Upper lobe of right lung (tissue), 1 donor: ENCODE measurements around the gene NHLH2. TPM values are rescaled to one million over a fixed set of nuclear protein-coding genes. Genes with fewer than 3 reads are reported as not detected.

Experiments
- ATAC-seq: fragments of 200-7000 bp; cut with Tn5 transposase; one replicate; pipeline ENCODE4 v1.9.1; 2020; ENCODE audit warnings: mild to moderate bottlenecking, moderate library complexity
- DNase-seq: peaks from one replicate; pipeline ENCODE4 v3.0.0-alpha.2; 2020
- H3K27ac ChIP-seq: fragments of 200-600 bp; one replicate; pipeline ENCODE4 v1.8.0; 2022
- H3K27me3 ChIP-seq: fragments of 200-600 bp; one replicate; pipeline ENCODE4 v1.8.0; 2022; ENCODE audit warnings: mild to moderate bottlenecking
- H3K36me3 ChIP-seq: fragments of 200-600 bp; one replicate; pipeline ENCODE4 v1.8.0; 2022
- H3K4me1 ChIP-seq: fragments of 200-600 bp; one replicate; pipeline ENCODE4 v1.8.0; 2022
- H3K4me3 ChIP-seq: fragments of 200-600 bp; one replicate; pipeline ENCODE4 v1.8.0; 2022; ENCODE audit warnings: mild to moderate bottlenecking
- H3K9me3 ChIP-seq: fragments of 200-600 bp; one replicate; pipeline ENCODE4 v1.8.0; 2022
- intact Hi-C: fragments of 100-400 bp; cut with DNase I; formaldehyde crosslinking; loops from one replicate; pipeline ENCODE4 v1.11.0; 2022
- total RNA-seq: library from RNA; stranded (reverse); fragmentation: NEBNext Ultra II Directional; extraction: Animal tissue kit (Norgen Biotek cat#: 25700); gene quantifications from one replicate; pipeline ENCODE4 v1.2.1, GENCODE V29; 2021
- TF ChIP-seq, protein P1 (sequence below): fragments of 200-600 bp; IDR thresholded peaks from one replicate; pipeline ENCODE4 v1.8.0; 2022; ENCODE audit warnings: antibody characterized with exemption
- donor health status: DM: no; HTN: yes; CAD: no; lungs with severe emphysema.

The NHLH2 gene
- total RNA-seq, 1 donor from 2014 or later: 0.32 TPM

DNA sequence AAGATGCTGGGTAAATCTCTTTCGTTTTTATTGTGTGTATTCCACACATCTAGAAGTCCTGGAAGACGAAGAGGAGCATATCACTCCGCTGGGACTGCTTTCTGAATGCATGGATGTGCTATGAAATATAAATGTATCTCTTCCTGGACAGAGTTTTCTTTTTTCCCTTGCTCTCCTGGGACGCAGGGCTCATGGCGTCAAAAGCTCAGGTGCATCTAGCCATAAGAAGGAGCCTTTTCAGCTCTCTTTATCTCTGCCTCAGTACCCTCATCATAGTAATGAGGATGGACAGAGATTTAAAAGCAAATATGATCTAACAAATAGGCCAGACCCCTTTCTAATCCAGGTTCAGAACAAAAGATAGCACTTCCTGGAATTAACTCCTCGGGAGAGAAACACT lies 44.9 kb downstream of the NHLH2 start:
- H3K36me3 ChIP-seq: no peaks in the 10 kb centered on the region
- TF ChIP-seq, protein P1, sequence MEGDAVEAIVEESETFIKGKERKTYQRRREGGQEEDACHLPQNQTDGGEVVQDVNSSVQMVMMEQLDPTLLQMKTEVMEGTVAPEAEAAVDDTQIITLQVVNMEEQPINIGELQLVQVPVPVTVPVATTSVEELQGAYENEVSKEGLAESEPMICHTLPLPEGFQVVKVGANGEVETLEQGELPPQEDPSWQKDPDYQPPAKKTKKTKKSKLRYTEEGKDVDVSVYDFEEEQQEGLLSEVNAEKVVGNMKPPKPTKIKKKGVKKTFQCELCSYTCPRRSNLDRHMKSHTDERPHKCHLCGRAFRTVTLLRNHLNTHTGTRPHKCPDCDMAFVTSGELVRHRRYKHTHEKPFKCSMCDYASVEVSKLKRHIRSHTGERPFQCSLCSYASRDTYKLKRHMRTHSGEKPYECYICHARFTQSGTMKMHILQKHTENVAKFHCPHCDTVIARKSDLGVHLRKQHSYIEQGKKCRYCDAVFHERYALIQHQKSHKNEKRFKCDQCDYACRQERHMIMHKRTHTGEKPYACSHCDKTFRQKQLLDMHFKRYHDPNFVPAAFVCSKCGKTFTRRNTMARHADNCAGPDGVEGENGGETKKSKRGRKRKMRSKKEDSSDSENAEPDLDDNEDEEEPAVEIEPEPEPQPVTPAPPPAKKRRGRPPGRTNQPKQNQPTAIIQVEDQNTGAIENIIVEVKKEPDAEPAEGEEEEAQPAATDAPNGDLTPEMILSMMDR: no peak
- ATAC-seq (no peak), DNase-seq (no peak)
- H3K4me1 ChIP-seq: no peaks in the 10 kb centered on the region
- no peak overlapping the region for H3K4me3 ChIP-seq
- H3K27ac ChIP-seq: no peak overlapping the region
- no peaks in the 10 kb centered on the region for H3K9me3 ChIP-seq
- no peaks in the 10 kb centered on the region for H3K27me3 ChIP-seq
- intact Hi-C loops: no loop called here

DNA sequence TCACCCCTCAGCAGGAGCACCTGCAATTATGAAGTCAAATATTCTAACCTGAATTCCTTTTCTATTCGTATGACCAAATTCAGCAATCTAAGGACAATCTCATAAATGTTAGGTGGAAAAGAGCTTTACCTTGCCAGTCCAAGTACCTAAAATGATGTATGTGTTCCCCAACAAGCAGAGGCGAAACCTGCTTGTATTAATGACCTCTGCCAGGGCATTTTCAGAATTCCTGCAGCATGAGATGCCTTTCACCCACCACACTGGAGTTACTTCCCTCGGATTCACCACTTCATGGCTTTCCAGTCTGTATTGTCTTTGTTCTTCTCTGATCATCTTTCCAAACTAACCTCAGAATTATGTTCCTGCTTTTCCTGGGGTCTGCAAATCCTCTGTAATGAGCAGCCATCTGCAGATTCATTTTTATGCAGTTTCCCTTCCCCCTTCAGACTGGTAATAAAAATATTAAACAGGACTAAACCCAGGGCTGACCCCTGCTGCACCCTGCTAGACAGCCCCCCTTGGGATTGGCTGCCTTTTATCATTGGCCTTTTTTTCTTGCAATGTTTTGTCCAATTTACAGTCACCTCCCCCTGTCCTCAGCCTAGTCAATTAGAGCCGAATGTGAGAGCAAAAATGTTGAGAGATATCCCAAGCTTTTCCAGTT lies 45.8 kb downstream of the NHLH2 start:
- DNase-seq (no peak), ATAC-seq (no peak)
- TF ChIP-seq, protein P1: no peak
- intact Hi-C loops: no loop called here
- Histone ChIP-seq H3K36me3 (no peaks in the 10 kb centered on the region), H3K9me3 (no peaks in the 10 kb centered on the region), H3K27ac (no peak overlapping the region), H3K4me3 (no peak overlapping the region), H3K27me3 (no peaks in the 10 kb centered on the region), H3K4me1 (no peaks in the 10 kb centered on the region)

DNA sequence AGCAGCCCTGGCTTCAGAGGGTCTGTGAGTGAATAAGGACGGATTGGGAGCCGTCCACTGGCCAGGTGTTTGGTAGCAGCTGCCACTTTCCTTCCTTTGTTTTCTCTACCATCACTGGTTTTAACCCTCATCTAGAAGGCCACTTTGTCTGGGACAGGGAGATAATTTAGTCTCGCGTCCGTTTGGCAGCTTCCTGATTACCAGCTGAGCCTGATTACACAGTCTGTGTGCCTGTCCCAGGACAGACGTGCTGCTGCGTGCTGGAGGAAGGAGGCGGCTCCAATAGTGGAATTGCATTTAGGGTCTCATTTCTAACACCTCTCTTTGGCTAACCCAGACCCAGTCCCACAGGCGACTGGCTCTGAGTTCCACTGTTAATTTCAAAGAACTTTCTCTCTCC lies 47.8 kb downstream of the NHLH2 start:
- Histone ChIP-seq H3K27ac (no peak overlapping the region), H3K4me1 (no peaks in the 10 kb centered on the region), H3K4me3 (no peak overlapping the region), H3K36me3 (no peaks in the 10 kb centered on the region), H3K9me3 (no peaks in the 10 kb centered on the region), H3K27me3 (no peaks in the 10 kb centered on the region)
- TF ChIP-seq, protein P1: no peak
- ATAC-seq (no peak), DNase-seq (no peak)
- intact Hi-C loops: no loop called here

DNA sequence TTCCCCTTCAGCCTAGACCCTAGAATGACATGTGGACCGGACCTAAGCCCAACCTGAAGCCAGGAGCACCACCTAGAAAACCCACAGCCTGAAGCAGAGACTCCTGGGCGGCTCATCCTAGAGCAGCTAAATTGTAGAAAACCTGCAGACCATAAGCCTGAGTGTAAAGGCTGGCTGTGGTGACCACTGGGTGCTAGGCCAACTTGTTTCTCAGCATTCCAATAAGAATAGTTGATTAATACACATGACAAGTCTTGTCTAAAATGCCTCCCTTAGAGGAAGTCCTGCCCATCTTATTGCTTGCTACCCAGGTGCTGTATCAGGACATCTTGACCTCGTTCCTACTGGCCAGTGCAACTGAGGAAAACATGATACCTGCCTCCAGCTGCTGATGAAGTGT lies 49.1 kb downstream of the NHLH2 start:
- H3K36me3 ChIP-seq: no peaks in the 10 kb centered on the region
- intact Hi-C loops: no loop called here
- H3K27ac ChIP-seq: no peak overlapping the region
- no peak overlapping the region for H3K4me3 ChIP-seq
- no peaks in the 10 kb centered on the region for H3K27me3 ChIP-seq
- DNase-seq (no peak), ATAC-seq (no peak)
- TF ChIP-seq, protein P1: no peak
- no peaks in the 10 kb centered on the region for H3K9me3 ChIP-seq
- H3K4me1 ChIP-seq: no peaks in the 10 kb centered on the region

DNA sequence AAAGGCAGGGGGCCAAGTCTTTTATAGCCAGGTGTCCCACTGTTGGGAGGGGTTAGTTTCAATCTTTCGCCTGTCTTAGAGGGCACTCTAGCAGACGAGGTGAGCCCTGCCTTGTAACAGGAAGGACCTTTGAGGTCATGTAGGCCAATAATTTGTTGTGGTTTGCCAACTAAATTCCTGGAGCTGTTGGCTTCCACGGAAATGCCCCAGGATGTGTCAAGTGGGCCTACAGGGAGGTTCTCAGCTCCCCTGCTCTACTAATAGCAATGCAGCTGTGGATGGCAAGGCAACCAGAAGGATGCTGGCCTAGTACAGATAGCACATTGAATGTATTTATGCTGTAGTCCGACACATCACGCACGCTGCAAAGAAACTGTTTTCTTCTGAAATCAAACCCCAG lies 50.1 kb downstream of the NHLH2 start:
- Histone ChIP-seq H3K36me3 (no peaks in the 10 kb centered on the region), H3K4me3 (no peak overlapping the region), H3K27ac (no peak overlapping the region), H3K4me1 (no peaks in the 10 kb centered on the region), H3K27me3 (no peaks in the 10 kb centered on the region), H3K9me3 (no peaks in the 10 kb centered on the region)
- ATAC-seq (no peak), DNase-seq (no peak)
- intact Hi-C loops: no loop called here
- TF ChIP-seq, protein P1: no peak

DNA sequence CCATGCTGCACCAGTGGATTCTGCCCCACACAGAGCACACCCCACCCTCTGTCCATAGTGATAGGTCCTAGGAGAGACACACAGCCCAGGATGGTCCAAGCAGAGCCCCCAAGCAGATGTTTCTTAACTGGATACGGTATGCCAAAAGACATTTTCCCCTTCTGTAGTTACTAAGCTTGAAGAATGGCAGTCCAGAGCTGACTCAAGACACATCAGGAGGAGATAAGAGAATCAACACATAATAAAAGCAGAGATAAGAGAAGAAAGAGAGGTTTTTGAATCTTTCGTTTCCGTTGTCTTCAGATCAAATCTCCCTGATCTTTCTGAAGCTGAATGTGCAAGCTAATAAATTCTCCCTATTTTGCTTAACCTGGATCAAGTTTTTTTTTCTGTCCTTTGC lies 50.6 kb downstream of the NHLH2 start:
- DNase-seq (no peak), ATAC-seq (no peak)
- intact Hi-C loops: no loop called here
- Histone ChIP-seq H3K4me3 (no peak overlapping the region), H3K9me3 (no peaks in the 10 kb centered on the region), H3K27me3 (no peaks in the 10 kb centered on the region), H3K36me3 (no peaks in the 10 kb centered on the region), H3K4me1 (no peaks in the 10 kb centered on the region), H3K27ac (no peak overlapping the region)
- TF ChIP-seq, protein P1: no peak
